ENCODE measurements around the gene KLF9.
A peak's percentile ranks its signal among the peaks of the same experiment; 100 is the strongest.

KLF9 gene

GRCh38 chr9:70352356-70352755 lies 62.1 kb downstream of the KLF9 start:
- DNase-seq, result no peak

- no peak for DNase-seq
These were observed 67.4 kb downstream of the KLF9 start for GRCh38 chr9:70347046-70347445.

GRCh38 chr9:70340572-70340971 lies 73.9 kb downstream of the KLF9 start:
- peak; percentile 34 for DNase-seq

Data from midbrain (tissue), 1 donor.